Naive thymus-derived CD4-positive, alpha-beta T cell (primary cell): ENCODE measurements around the gene EDAR. TPM values are rescaled to one million over a fixed set of nuclear protein-coding genes. Genes with fewer than 3 reads are reported as not detected.

Experiments used
- ATAC-seq: fragments of 150-1000 bp; cut with Tn5 transposase; 2 replicates; pipeline ENCODE4 v1.10.0; 2021; ENCODE audit warnings: mild to moderate bottlenecking, moderate library complexity
- CTCF ChIA-PET: fragments of 350-600 bp; sonication (Branson Sonifier 250); formaldehyde crosslinking; loops from one replicate; lab custom pipeline; 2021; ENCODE audit warnings: antibody characterized with exemption; lab: Charles Lee
- POLR2A ChIA-PET: fragments of 350-600 bp; sonication (Branson Sonifier 250); formaldehyde crosslinking; loops from one replicate; lab custom pipeline; 2021; ENCODE audit warnings: antibody characterized with exemption, inconsistent platforms; lab: Charles Lee
- DNase-seq, 9 donors: peaks; one replicate each; pipeline versions ENCODE4 v3.0.0 to v3.0.0-alpha.2; 2020 to 2022; ENCODE audit warnings: mixed read lengths in 1 of 9
- H3K27ac ChIP-seq: one replicate; pipeline ENCODE4 v1.7.0; 2013; ENCODE audit warnings: mild to moderate bottlenecking, low read depth, low read length, moderate library complexity
- H3K27me3 ChIP-seq, 2 donors: one replicate each; pipeline ENCODE4 v1.7.0; 2013; ENCODE audit warnings: low read length in 2 of 2, mild to moderate bottlenecking in 2 of 2, moderate library complexity in 2 of 2; ENCODE audit not compliant: control insufficient read depth in 2 of 2, insufficient read depth in 2 of 2
- H3K36me3 ChIP-seq, 3 experiments: 1 replicate in 2 of 3; 2 replicates in 1 of 3; pipeline ENCODE4 v1.7.0; 2013; ENCODE audit warnings: low read length in 3 of 3, mild to moderate bottlenecking in 3 of 3, moderate library complexity in 1 of 3; ENCODE audit not compliant: insufficient read depth in 3 of 3, control insufficient read depth in 2 of 3
- H3K4me1 ChIP-seq, 2 donors: one replicate each; pipeline ENCODE4 v1.7.0; 2013; ENCODE audit warnings: low read length in 2 of 2, mild to moderate bottlenecking in 2 of 2, moderate library complexity in 1 of 2; ENCODE audit not compliant: control insufficient read depth in 2 of 2, insufficient read depth in 2 of 2
- H3K4me3 ChIP-seq: 2 replicates; pipeline ENCODE4 v1.7.0; 2013; ENCODE audit warnings: mild to moderate bottlenecking, low read length
- H3K9me3 ChIP-seq, 3 experiments: 1 replicate in 2 of 3; 2 replicates in 1 of 3; pipeline ENCODE4 v1.7.0; 2013; ENCODE audit warnings: low read length in 3 of 3; ENCODE audit not compliant: control insufficient read depth in 2 of 3
- H3K27ac Mint-ChIP-seq, 9 donors: one replicate each; pipeline ENCODE4 v1.8.0; 2020 to 2022; ENCODE audit warnings: mixed read lengths in 9 of 9, mild to moderate bottlenecking in 8 of 9, moderate library complexity in 5 of 9, inconsistent platforms in 2 of 9
- H3K27me3 Mint-ChIP-seq, 5 donors: one replicate each; pipeline ENCODE4 v1.8.0; 2021 to 2022; ENCODE audit warnings: mixed read lengths in 5 of 5, mild to moderate bottlenecking in 1 of 5
- H3K36me3 Mint-ChIP-seq, 5 donors: one replicate each; pipeline ENCODE4 v1.8.0; 2020 to 2022; ENCODE audit warnings: mixed read lengths in 5 of 5, mild to moderate bottlenecking in 3 of 5, inconsistent platforms in 1 of 5
- H3K4me1 Mint-ChIP-seq, 7 donors: one replicate each; pipeline ENCODE4 v1.8.0; 2020 to 2022; ENCODE audit warnings: mixed read lengths in 7 of 7, mild to moderate bottlenecking in 3 of 7, inconsistent platforms in 1 of 7
- H3K4me3 Mint-ChIP-seq, 10 donors: one replicate each; pipeline ENCODE4 v1.8.0; 2020 to 2022; ENCODE audit warnings: mild to moderate bottlenecking in 10 of 10, mixed read lengths in 10 of 10, moderate library complexity in 6 of 10, inconsistent platforms in 2 of 10
- H3K9me3 Mint-ChIP-seq, 11 donors: one replicate each; pipeline ENCODE4 v1.8.0; 2020 to 2022; ENCODE audit warnings: mixed read lengths in 11 of 11, mild to moderate bottlenecking in 4 of 11, inconsistent platforms in 1 of 11, moderate library complexity in 1 of 11
- intact Hi-C, 2 donors: fragments of 100-400 bp; cut with micrococcal nuclease; formaldehyde crosslinking; loops; one replicate each; pipeline ENCODE4 v1.15.1; 2023
- polyA plus RNA-seq, 2 donors: library from polyadenylated mRNA; unstranded; fragments of 300-500 nt; fragmentation: Illumina TruSeq; gene quantifications; one replicate each; pipeline ENCODE4 v1.2.3, GENCODE V29; 2021
- total RNA-seq, 6 experiments: library from RNA in 5 of 6; stranded (reverse) in 5 of 6; gene quantifications; 1 replicate in 5 of 6; 2 replicates in 1 of 6; pipeline ENCODE4 v1.2.3 and lab custom pipeline; 2021 to 2026

Gene EDAR
- total and polyA plus RNA-seq, 7 experiments from 2014 or later = 0.17 to 26.8 (median 21.6) TPM

DNA sequence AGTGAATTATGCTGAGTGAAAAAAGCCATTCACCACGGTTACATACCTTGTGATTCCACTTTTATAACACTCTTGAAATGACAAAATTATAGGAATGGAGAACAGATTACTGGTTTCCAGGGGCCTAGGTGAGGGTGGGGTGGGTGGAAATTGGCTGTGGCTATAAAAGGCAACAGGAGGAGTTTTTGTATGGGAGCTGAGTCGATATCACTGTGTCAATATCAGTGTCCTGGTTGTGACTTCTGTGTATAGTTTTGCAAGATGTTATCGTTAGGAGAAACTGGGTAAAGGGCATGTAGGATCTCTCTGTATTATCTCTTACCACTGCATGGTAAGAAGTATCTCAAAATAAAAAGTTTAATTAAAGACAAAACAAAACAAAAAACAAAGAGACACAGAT lies 84.3 kb downstream of the EDAR start:
- Mint-ChIP-seq H3K27ac (peak overlapping the region in 1 of 9 donors; percentile 66), H3K4me3 (no peak overlapping the region), H3K36me3 (peaks cover 0 to 94% (median 64%) of the 10 kb centered on the region in 5 donors), H3K27me3 (no peaks in the 10 kb centered on the region), H3K4me1 (peaks cover 0 to 6% (median 0%) of the 10 kb centered on the region in 7 donors), H3K9me3 (peaks cover 0 to 39% (median 15%) of the 10 kb centered on the region in 11 donors)
- Histone ChIP-seq H3K27me3 (no peaks in the 10 kb centered on the region), H3K27ac (no peak overlapping the region), H3K9me3 (no peaks in the 10 kb centered on the region), H3K36me3 (peaks cover 0 to 76% (median 7%) of the 10 kb centered on the region in 3 experiments), H3K4me3 (no peak overlapping the region), H3K4me1 (no peaks in the 10 kb centered on the region)
- ChIA-PET CTCF (no interaction called here), POLR2A (no interaction called here)
- DNase-seq (no peak), ATAC-seq (no peak)
- intact Hi-C loops = no loop called here

DNA sequence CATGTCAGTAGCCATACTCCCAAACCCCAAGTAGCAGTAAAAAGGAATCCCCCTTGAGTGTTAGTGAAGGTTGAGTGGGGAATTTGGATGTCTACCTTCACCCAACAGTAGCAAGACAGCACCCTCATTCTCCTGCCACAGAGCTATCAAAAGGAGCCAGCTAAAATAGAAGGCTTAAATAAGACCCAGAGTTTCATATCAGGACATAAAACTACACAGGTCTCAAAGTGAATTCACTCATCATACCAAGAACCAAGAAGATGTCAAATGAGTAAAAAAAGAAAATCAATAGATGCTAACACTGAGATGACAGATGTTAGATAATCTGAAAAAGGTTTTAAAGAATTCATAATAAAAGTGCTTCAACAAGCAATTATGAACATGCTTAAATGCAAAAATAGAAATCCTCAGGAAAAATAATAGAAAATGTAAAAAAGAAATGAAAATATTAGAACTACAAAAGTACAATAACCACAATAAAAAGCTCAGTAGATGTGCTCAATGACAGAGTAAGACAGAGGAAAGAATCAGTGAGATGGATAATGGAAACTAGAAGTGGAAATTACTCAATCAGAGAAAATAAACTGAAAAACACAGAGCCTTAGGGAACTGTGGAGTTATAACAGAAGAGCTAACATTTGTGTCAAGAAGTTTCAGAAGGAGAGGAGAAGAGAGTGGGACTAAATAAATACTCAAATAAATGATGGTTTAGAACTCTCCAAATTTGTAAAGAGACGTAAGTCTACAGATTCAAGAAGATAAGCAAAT lies 90.5 kb downstream of the EDAR start:
- H3K4me3 ChIP-seq = no peak overlapping the region
- H3K4me1 ChIP-seq = no peaks in the 10 kb centered on the region
- peaks cover 0 to 80% (median 34%) of the 10 kb centered on the region in 11 donors for H3K9me3 Mint-ChIP-seq
- H3K27me3 ChIP-seq = no peaks in the 10 kb centered on the region
- H3K4me1 Mint-ChIP-seq = no peaks in the 10 kb centered on the region
- ChIA-PET CTCF (no interaction called here), POLR2A (no interaction called here)
- peaks cover 0 to 6% (median 0%) of the 10 kb centered on the region in 3 experiments for H3K9me3 ChIP-seq
- H3K27ac ChIP-seq = no peak overlapping the region
- H3K36me3 ChIP-seq = peaks cover 0 to 67% (median 17%) of the 10 kb centered on the region in 3 experiments
- H3K36me3 Mint-ChIP-seq = peaks cover 3 to 98% (median 93%) of the 10 kb centered on the region in 5 donors
- intact Hi-C loops = no loop called here
- DNase-seq (no peak), ATAC-seq (no peak)
- H3K4me3 Mint-ChIP-seq = no peak overlapping the region
- H3K27ac Mint-ChIP-seq = no peak overlapping the region
- no peaks in the 10 kb centered on the region for H3K27me3 Mint-ChIP-seq

DNA sequence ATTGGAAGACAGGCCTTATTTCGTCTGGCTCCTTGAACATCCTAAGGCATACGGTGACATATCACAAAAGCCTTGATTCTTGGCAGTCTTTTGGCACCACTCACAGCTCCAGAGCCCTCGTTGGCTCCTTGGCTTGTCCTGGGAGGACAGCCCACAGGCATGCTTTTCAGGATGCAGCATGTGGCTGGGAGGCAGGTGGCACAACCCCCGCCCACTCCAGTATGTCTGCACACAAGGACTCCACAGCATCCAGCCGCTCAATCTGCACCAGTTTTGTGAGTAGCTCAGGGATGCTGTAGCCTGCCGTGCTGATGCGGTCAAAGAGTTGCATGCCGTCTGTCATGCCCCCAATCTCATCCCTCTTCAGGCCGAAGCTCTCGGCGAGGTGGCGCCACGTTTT lies 92.3 kb downstream of the EDAR start:
- DNase-seq (no peak), ATAC-seq (no peak)
- ChIA-PET CTCF (no interaction called here), POLR2A (no interaction called here)
- no peaks in the 10 kb centered on the region for H3K4me1 ChIP-seq
- Mint-ChIP-seq H3K4me3 (no peak overlapping the region), H3K4me1 (no peaks in the 10 kb centered on the region), H3K27ac (no peak overlapping the region), H3K9me3 (peaks cover 2 to 84% (median 42%) of the 10 kb centered on the region in 11 donors), H3K36me3 (peaks cover 4 to 100% (median 94%) of the 10 kb centered on the region in 5 donors), H3K27me3 (no peaks in the 10 kb centered on the region)
- no peaks in the 10 kb centered on the region for H3K27me3 ChIP-seq
- peaks cover 0 to 84% (median 20%) of the 10 kb centered on the region in 3 experiments for H3K36me3 ChIP-seq
- peaks cover 0 to 23% (median 9%) of the 10 kb centered on the region in 3 experiments for H3K9me3 ChIP-seq
- H3K27ac ChIP-seq = no peak overlapping the region
- no peak overlapping the region for H3K4me3 ChIP-seq
- intact Hi-C loops = no loop called here

DNA sequence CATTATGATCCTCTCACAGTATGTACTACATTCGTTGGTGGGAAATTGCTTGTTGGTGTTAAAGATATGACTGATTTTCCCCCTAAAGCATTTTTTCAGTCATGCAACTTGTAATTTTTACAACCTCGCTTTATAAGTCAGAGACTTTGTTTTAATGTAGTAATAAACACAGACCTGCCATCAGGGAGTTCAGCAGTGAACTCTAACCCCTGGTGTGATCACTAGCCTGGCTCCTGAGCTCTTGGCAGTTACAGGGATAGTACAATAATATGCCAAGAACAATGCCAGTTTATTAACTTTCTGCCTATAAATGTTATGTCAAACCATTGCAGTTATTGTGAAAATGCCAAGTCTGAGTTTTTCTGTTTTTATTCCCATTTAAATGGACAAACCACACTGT lies 93.8 kb downstream of the EDAR start:
- H3K27ac ChIP-seq = no peak overlapping the region
- no peaks in the 10 kb centered on the region for H3K4me1 Mint-ChIP-seq
- peaks cover 0 to 77% (median 20%) of the 10 kb centered on the region in 3 experiments for H3K36me3 ChIP-seq
- no peaks in the 10 kb centered on the region for H3K27me3 Mint-ChIP-seq
- peaks cover 0 to 39% (median 11%) of the 10 kb centered on the region in 3 experiments for H3K9me3 ChIP-seq
- peaks cover 10 to 92% (median 89%) of the 10 kb centered on the region in 5 donors for H3K36me3 Mint-ChIP-seq
- ATAC-seq (no peak), DNase-seq (no peak)
- CTCF ChIA-PET = interaction anchor here (0.9 kb wide), 1 partner anchor 12 kb away, joined by 3 read pairs; no protein-coding TSS in a partner anchor
- peaks cover 12 to 85% (median 45%) of the 10 kb centered on the region in 11 donors for H3K9me3 Mint-ChIP-seq
- intact Hi-C loops = no loop called here
- H3K27ac Mint-ChIP-seq = no peak overlapping the region
- no peaks in the 10 kb centered on the region for H3K27me3 ChIP-seq
- no peak overlapping the region for H3K4me3 ChIP-seq
- POLR2A ChIA-PET = interaction anchor here (0.6 kb wide), 1 partner anchor 67 kb away, joined by 4 read pairs; no protein-coding TSS in a partner anchor
- no peaks in the 10 kb centered on the region for H3K4me1 ChIP-seq
- H3K4me3 Mint-ChIP-seq = no peak overlapping the region

DNA sequence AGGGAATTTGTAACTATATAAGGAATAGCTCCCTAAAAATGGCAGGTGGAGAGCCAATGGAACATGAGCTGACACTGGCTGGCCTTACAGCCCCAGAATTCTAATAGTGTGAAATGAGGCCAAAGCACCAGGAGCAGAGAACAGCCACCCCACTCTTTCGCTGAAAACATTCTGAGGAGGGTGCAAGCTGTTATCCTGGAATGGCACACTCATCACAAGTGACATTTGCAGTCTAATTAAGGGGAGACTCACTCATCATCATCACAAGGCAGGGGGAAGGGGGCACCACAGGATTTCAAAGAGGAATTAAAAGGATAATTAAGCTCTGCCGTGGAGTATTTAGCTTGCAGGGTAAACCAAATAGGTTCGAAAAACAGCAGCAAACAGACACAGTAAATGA lies 94.3 kb downstream of the EDAR start:
- Mint-ChIP-seq H3K9me3 (peaks cover 12 to 85% (median 47%) of the 10 kb centered on the region in 11 donors), H3K4me1 (no peaks in the 10 kb centered on the region), H3K36me3 (peaks cover 10 to 89% (median 85%) of the 10 kb centered on the region in 5 donors), H3K27ac (no peak overlapping the region), H3K4me3 (no peak overlapping the region), H3K27me3 (no peaks in the 10 kb centered on the region)
- ATAC-seq (no peak), DNase-seq (no peak)
- Histone ChIP-seq H3K4me3 (no peak overlapping the region), H3K36me3 (peaks cover 0 to 73% (median 20%) of the 10 kb centered on the region in 3 experiments), H3K27me3 (no peaks in the 10 kb centered on the region), H3K4me1 (no peaks in the 10 kb centered on the region), H3K9me3 (peaks cover 0 to 43% (median 15%) of the 10 kb centered on the region in 3 experiments), H3K27ac (no peak overlapping the region)
- POLR2A ChIA-PET = interaction anchor here (0.6 kb wide), 1 partner anchor 68 kb away, joined by 4 read pairs; no protein-coding TSS in a partner anchor
- intact Hi-C loops = no loop called here
- CTCF ChIA-PET = interaction anchor here (0.9 kb wide), 1 partner anchor 12 kb away, joined by 3 read pairs; no protein-coding TSS in a partner anchor

DNA sequence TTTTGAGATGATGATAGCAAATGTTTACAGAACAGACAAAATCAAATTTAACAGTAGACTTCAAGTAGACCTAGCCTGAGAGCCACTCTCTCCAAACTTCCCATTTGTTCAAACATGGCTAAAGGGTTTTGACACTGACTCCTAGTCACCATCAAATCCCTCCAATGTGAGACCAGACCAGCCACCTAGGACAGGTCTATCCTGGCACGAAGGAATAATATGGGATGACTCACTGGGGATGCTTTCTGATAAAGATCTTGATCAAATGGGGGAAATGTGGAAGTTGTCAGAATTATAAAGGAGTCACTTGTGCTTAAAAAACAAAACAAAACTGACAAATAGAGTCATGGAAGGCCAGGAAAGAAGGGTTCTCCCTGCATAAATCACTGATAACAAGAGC lies 95.7 kb downstream of the EDAR start:
- Mint-ChIP-seq H3K27ac (no peak overlapping the region), H3K4me3 (no peak overlapping the region), H3K4me1 (no peaks in the 10 kb centered on the region), H3K27me3 (peaks cover 0 to under 1% (median 0%) of the 10 kb centered on the region in 5 donors), H3K36me3 (peaks cover 16 to 89% (median 70%) of the 10 kb centered on the region in 5 donors), H3K9me3 (peaks cover 13 to 85% (median 54%) of the 10 kb centered on the region in 11 donors)
- intact Hi-C loops = no loop called here
- H3K27me3 ChIP-seq = no peaks in the 10 kb centered on the region
- peaks cover 0 to 55% (median 18%) of the 10 kb centered on the region in 3 experiments for H3K9me3 ChIP-seq
- CTCF ChIA-PET = no interaction called here
- H3K4me3 ChIP-seq = no peak overlapping the region
- H3K36me3 ChIP-seq = peaks cover 0 to 66% (median 20%) of the 10 kb centered on the region in 3 experiments
- POLR2A ChIA-PET = no interaction called here
- no peak for ATAC-seq
- DNase-seq = no peak
- no peaks in the 10 kb centered on the region for H3K4me1 ChIP-seq
- H3K27ac ChIP-seq = no peak overlapping the region
